DOHH2 (cell line): ENCODE results near the gene GDAP2.

Experiments
- CTCF ChIP-seq: fragments of 200-600 bp; sonication (generic); IDR thresholded peaks from one replicate; pipeline ENCODE4 v1.5.1; 2014; ENCODE audit warnings: antibody characterized with exemption, mild to moderate bottlenecking, low read depth, low read length; ENCODE audit not compliant: poor library complexity, severe bottlenecking
- EZH2phosphoT487 ChIP-seq: fragments of 200-600 bp; sonication (generic); IDR thresholded peaks from 2 replicates; pipeline ENCODE4 v1.6.1; 2017; ENCODE audit warnings: borderline replicate concordance, mild to moderate bottlenecking, antibody characterized with exemption, low read length, moderate library complexity, mixed read lengths

- TF ChIP-seq CTCF (no peak), EZH2phosphoT487 (no peak)
These were observed 103.3 kb downstream of the GDAP2 start for GRCh38 chr1:117826119-117826518.
